H1 (cell line): ENCODE measurements around the gene EPHA7. TPM values are rescaled to one million over a fixed set of nuclear protein-coding genes. Genes with fewer than 3 reads are reported as not detected.
A peak's percentile ranks its signal among the peaks of the same experiment; 100 is the strongest.

ENCODE experiments used
- CTCF ChIA-PET: fragments of 300-600 bp; sonication (Branson Sonifier 250); formaldehyde crosslinking; loops from one replicate; lab custom pipeline; 2021; ENCODE audit not compliant: partially characterized antibody; lab: Charles Lee
- POLR2A ChIA-PET: fragments of 300-600 bp; sonication (Branson Sonifier 250); formaldehyde crosslinking; loops from one replicate; lab custom pipeline; 2021; ENCODE audit warnings: inconsistent platforms; ENCODE audit not compliant: partially characterized antibody; lab: Charles Lee
- DNase-seq, 2 experiments: peaks; one replicate each; pipeline versions ENCODE4 v3.0.0 to v3.0.0-alpha.2; 2010 to 2022; ENCODE audit warnings: low spot score in 2 of 2, low read depth in 1 of 2, mixed read lengths in 1 of 2
- FAIRE-seq: peaks from 2 replicates; lab custom pipeline; 2011; peaks lifted over from hg19 to GRCh38; lab: Jason Lieb, UNC
- H2AFZ ChIP-seq: 2 replicates; pipeline ENCODE4 v1.8.1; 2012; ENCODE audit warnings: low read length, inconsistent platforms
- H2AK5ac ChIP-seq: 2 replicates; pipeline ENCODE4 v1.6.1; 2013; ENCODE audit warnings: low read depth, low read length
- H2BK120ac ChIP-seq: replicated peaks from 2 replicates; pipeline ENCODE3; 2013; ENCODE audit warnings: low read depth, low read length, inconsistent platforms
- H2BK12ac ChIP-seq: 2 replicates; pipeline ENCODE4 v1.6.1; 2013; ENCODE audit warnings: low read depth, low read length
- H2BK15ac ChIP-seq: 2 replicates; pipeline ENCODE4 v1.6.1; 2013; ENCODE audit warnings: low read length
- H2BK20ac ChIP-seq: 2 replicates; pipeline ENCODE4 v1.6.1; 2013; ENCODE audit warnings: low read length
- H2BK5ac ChIP-seq: 2 replicates; pipeline ENCODE4 v1.6.1; 2013; ENCODE audit warnings: low read depth, low read length
- H3K14ac ChIP-seq: 2 replicates; pipeline ENCODE4 v1.6.1; 2013; ENCODE audit warnings: inconsistent platforms; ENCODE audit not compliant: insufficient read length
- H3K18ac ChIP-seq: 2 replicates; pipeline ENCODE4 v1.6.1; 2013; ENCODE audit warnings: low read length; ENCODE audit errors: extremely low read depth
- H3K23ac ChIP-seq: 2 replicates; pipeline ENCODE4 v1.6.1; 2013; ENCODE audit warnings: inconsistent platforms; ENCODE audit not compliant: insufficient read length
- H3K23me2 ChIP-seq: 2 replicates; pipeline ENCODE4 v1.6.1; 2013; ENCODE audit warnings: low read depth, low read length
- H3K27ac ChIP-seq: 2 replicates; pipeline ENCODE4 v1.6.1; 2011; ENCODE audit warnings: low read depth, low read length, inconsistent platforms
- H3K27me3 ChIP-seq, 4 experiments: replicated peaks in 1 of 4; 1 replicate in 1 of 4; 2 replicates in 3 of 4; pipeline versions ENCODE4 v1.6.1 to v1.8.1; 2011 to 2013; ENCODE audit warnings: low read length in 3 of 4, mild to moderate bottlenecking in 3 of 4, inconsistent platforms in 2 of 4, mixed read lengths in 2 of 4, moderate library complexity in 1 of 4; ENCODE audit not compliant: control insufficient read depth in 3 of 4, insufficient read depth in 3 of 4; ENCODE audit errors: extremely low read depth in 1 of 4
- H3K36me3 ChIP-seq, 4 experiments: 2 replicates each; pipeline versions ENCODE4 v1.6.1 to v1.8.1; 2011 to 2013; ENCODE audit warnings: mild to moderate bottlenecking in 4 of 4, low read length in 3 of 4, moderate library complexity in 2 of 4, control low read depth in 1 of 4, inconsistent platforms in 1 of 4; ENCODE audit not compliant: insufficient read depth in 4 of 4, control insufficient read depth in 2 of 4
- H3K4ac ChIP-seq: replicated peaks from 2 replicates; pipeline ENCODE3; 2013; ENCODE audit warnings: low read length, low read depth, mixed read lengths, inconsistent platforms; ENCODE audit not compliant: insufficient read length
- H3K4me1 ChIP-seq, 4 experiments: replicated peaks in 1 of 4; 1 replicate in 1 of 4; 2 replicates in 3 of 4; pipeline versions ENCODE4 v1.6.1 to v1.8.1; 2011 to 2013; ENCODE audit warnings: low read length in 3 of 4, inconsistent platforms in 2 of 4, mixed read lengths in 1 of 4; ENCODE audit not compliant: insufficient read depth in 4 of 4, control insufficient read depth in 3 of 4
- H3K4me2 ChIP-seq, 2 experiments: 2 replicates each; pipeline versions ENCODE4 v1.6.1 to v1.8.1; 2011 to 2013; ENCODE audit warnings: low read depth in 2 of 2, low read length in 2 of 2, control low read depth in 1 of 2, inconsistent platforms in 1 of 2, mild to moderate bottlenecking in 1 of 2; ENCODE audit not compliant: insufficient read depth in 1 of 2
- H3K4me3 ChIP-seq, 4 experiments: fragments of 200-600, 300-600 bp in 1 of 4; sonication (generic), shearing (Covaris generic), sonication (Bioruptor Twin) in 1 of 4; 2 replicates each; pipeline versions ENCODE4 v1.5.1 to v1.8.1; 2011 to 2016; ENCODE audit warnings: low read length in 4 of 4, low read depth in 3 of 4, control low read depth in 2 of 4, inconsistent platforms in 2 of 4, mild to moderate bottlenecking in 2 of 4, mixed read lengths in 1 of 4, moderate library complexity in 1 of 4; ENCODE audit not compliant: insufficient read depth in 2 of 4; ENCODE audit errors: extremely low read depth in 1 of 4
- H3K56ac ChIP-seq: replicated peaks from 2 replicates; pipeline ENCODE3; 2013; ENCODE audit warnings: low read depth, mild to moderate bottlenecking, mixed read lengths, low read length, inconsistent platforms; ENCODE audit not compliant: insufficient read length
- H3K79me1 ChIP-seq: 2 replicates; pipeline ENCODE4 v1.6.1; 2013; ENCODE audit warnings: low read depth, low read length, control low read depth
- H3K79me2 ChIP-seq, 2 experiments: 2 replicates each; pipeline versions ENCODE4 v1.6.1 to v1.8.1; 2012 to 2013; ENCODE audit warnings: low read length in 2 of 2, mild to moderate bottlenecking in 2 of 2, inconsistent platforms in 1 of 2; ENCODE audit not compliant: insufficient read depth in 2 of 2, control insufficient read depth in 1 of 2
- H3K9ac ChIP-seq, 4 experiments: replicated peaks in 1 of 4; 1 replicate in 1 of 4; 2 replicates in 3 of 4; pipeline versions ENCODE4 v1.6.1 to v1.8.1; 2011 to 2013; ENCODE audit warnings: low read depth in 3 of 4, low read length in 3 of 4, control low read depth in 2 of 4, mild to moderate bottlenecking in 2 of 4, moderate library complexity in 2 of 4, inconsistent platforms in 1 of 4; ENCODE audit errors: extremely low read depth in 1 of 4
- H3K9me3 ChIP-seq, 2 experiments: 2 replicates each; pipeline versions ENCODE4 v1.6.1 to v1.8.1; 2012 to 2013; ENCODE audit warnings: mild to moderate bottlenecking in 2 of 2, moderate library complexity in 2 of 2, control low read depth in 1 of 2, inconsistent platforms in 1 of 2, low read depth in 1 of 2, low read length in 1 of 2, mixed read lengths in 1 of 2; ENCODE audit not compliant: insufficient read depth in 2 of 2
- H4K20me1 ChIP-seq, 2 experiments: replicated peaks in 1 of 2; 2 replicates each; pipeline versions ENCODE3 to v1.8.1; 2011 to 2013; ENCODE audit warnings: inconsistent platforms in 2 of 2, low read length in 2 of 2, mild to moderate bottlenecking in 1 of 2; ENCODE audit not compliant: insufficient read depth in 2 of 2, control insufficient read depth in 1 of 2
- H4K5ac ChIP-seq: 2 replicates; pipeline ENCODE4 v1.6.1; 2013; ENCODE audit warnings: low read length, low read depth, mixed read lengths, inconsistent platforms; ENCODE audit not compliant: insufficient read length
- H4K8ac ChIP-seq: 2 replicates; pipeline ENCODE4 v1.8.0; 2013; ENCODE audit warnings: mild to moderate bottlenecking, moderate library complexity, low read length, inconsistent platforms; ENCODE audit not compliant: insufficient read depth; ENCODE audit errors: extremely low read depth
- H4K91ac ChIP-seq: replicated peaks from 2 replicates; pipeline ENCODE3; 2013; ENCODE audit warnings: low read length, mixed read lengths, inconsistent platforms; ENCODE audit not compliant: insufficient read length
- ATF2 ChIP-seq: IDR thresholded peaks from 2 replicates; pipeline ENCODE4 v1.6.1; 2012; ENCODE audit warnings: low read length, inconsistent platforms
- BACH1 ChIP-seq: IDR thresholded peaks from 2 replicates; pipeline ENCODE4 v1.6.1; 2012; ENCODE audit warnings: low read length, improper control_type of control experiment
- CBX8 ChIP-seq: fragments of 300-800, 300-1000 bp; sonication (generic); IDR thresholded peaks from 2 replicates; pipeline ENCODE4 v1.7.1; 2016; ENCODE audit warnings: low read depth, low read length, borderline replicate concordance
- CHD1 ChIP-seq: IDR thresholded peaks from 2 replicates; pipeline ENCODE4 v1.6.1; 2012; ENCODE audit warnings: low read depth, low read length, improper control_type of control experiment
- CHD2 ChIP-seq: IDR thresholded peaks from 2 replicates; pipeline ENCODE4 v1.6.1; 2012; ENCODE audit warnings: low read length, improper control_type of control experiment
- CTCF ChIP-seq, 3 experiments: IDR thresholded peaks; 1 replicate in 2 of 3; 2 replicates in 1 of 3; pipeline versions ENCODE4 v1.5.1 to v1.6.1; 2011; ENCODE audit warnings: low read length in 3 of 3, mild to moderate bottlenecking in 3 of 3, inconsistent platforms in 2 of 3, low read depth in 1 of 3, moderate library complexity in 1 of 3; ENCODE audit not compliant: insufficient read depth in 1 of 3; ENCODE audit errors: control extremely low read depth in 1 of 3
- JUND ChIP-seq: IDR thresholded peaks from 2 replicates; pipeline ENCODE4 v1.6.1; 2011; ENCODE audit warnings: mild to moderate bottlenecking, improper control_type of control experiment, low read length
- PHF8 ChIP-seq: fragments of 200-600 bp; sonication (generic); conservative IDR thresholded peaks from 2 replicates; pipeline ENCODE4 v1.7.1; 2012; ENCODE audit warnings: low read depth, mild to moderate bottlenecking, inconsistent platforms, low read length, moderate library complexity
- TBP ChIP-seq: IDR thresholded peaks from 2 replicates; pipeline ENCODE4 v1.6.1; 2011; ENCODE audit warnings: low read depth, low read length, improper control_type of control experiment
- TEAD4 ChIP-seq: IDR thresholded peaks from 2 replicates; pipeline ENCODE4 v1.6.1; 2012; ENCODE audit warnings: low read depth, low read length, inconsistent platforms, mixed read lengths
- WGBS, 2 experiments: shearing (Covaris generic) in 1 of 2; methylation state at CpG; one replicate each; pipeline versions ENCODE4 v1.1.6 to v1.1.7; 2013 to 2015; ENCODE audit warnings: low lambda C conversion rate in 2 of 2, mixed read lengths in 2 of 2, inconsistent platforms in 1 of 2, low coverage in 1 of 2, missing lambda C conversion rate in 1 of 2; ENCODE audit not compliant: insufficient replicate concordance in 2 of 2, insufficient coverage in 1 of 2, insufficient read length in 1 of 2; ENCODE audit errors: extremely low coverage in 1 of 2, missing lambda C conversion rate in 1 of 2; 5-methylcytosine and 5-hydroxymethylcytosine counted together
- polyA plus RNA-seq, 7 experiments: library from polyadenylated mRNA; depleted of rRNA in 3 of 7; stranded (reverse) in 5 of 7; unstranded in 2 of 7; fragments of >200 nt in 5 of 7; fragments of 200-250 nt in 2 of 7; gene quantifications; 1 replicate in 5 of 7; 2 replicates in 1 of 7; 4 replicates in 1 of 7; pipeline versions ENCODE4 v1.2.1 to v1.2.3, GENCODE V29; 2011 to 2013; ENCODE audit warnings: missing spikeins in 2 of 7, mixed read lengths in 2 of 7
- total RNA-seq: library from RNA; stranded (reverse); fragmentation: NEBNext Ultra II Directional; extraction: Animal tissue kit (Norgen Biotek cat#: 25700); gene quantifications from 2 replicates; pipeline ENCODE4 v1.2.1, GENCODE V29; 2021

Gene EPHA7
- total and polyA plus RNA-seq, 2 of the 8 experiments (the other 6 are each of a cell fraction or from before 2014, with no cell fraction given), result 1.3 to 6.8 TPM

- CTCF ChIA-PET, result interaction anchor here (0.7 to 1.2 kb wide), 2 partner anchors 154 to 210 kb away, joined by 4 to 5 read pairs; no protein-coding TSS in a partner anchor
- TF ChIP-seq CBX8 (no peak), BACH1 (no peak), CHD1 (no peak), ATF2 (no peak), PHF8 (no peak), JUND (no peak), CHD2 (no peak), TBP (no peak), CTCF (IDR thresholded peaks at IDR 0.05; ENCODE audit: control extremely low read depth in 1 of 3, insufficient read depth in 1 of 3, low read depth in 1 of 3, low read length in 3 of 3) (no peak), TEAD4 (no peak)
Observed at GRCh38 chr6:93213028-93213427, 206.3 kb downstream of the EPHA7 start.

More at GRCh38 chr6:93213028-93213427, 206.3 kb downstream of the EPHA7 start:
- H3K56ac ChIP-seq, result no peak overlapping the region
- H3K18ac ChIP-seq, result no peak overlapping the region
- H3K4me1 ChIP-seq, result no peaks in the 10 kb centered on the region; a peak in 1 of 7 replicates
- no peak overlapping the region for H3K14ac ChIP-seq
- no peaks in the 10 kb centered on the region for H3K9me3 ChIP-seq
- POLR2A ChIA-PET, result interaction anchor here (0.6 kb wide), 2 partner anchors 9 to 109 kb away, joined by 3 to 6 read pairs; no protein-coding TSS in a partner anchor
- no peaks in the 10 kb centered on the region for H3K79me1 ChIP-seq
- no peak overlapping the region for H4K91ac ChIP-seq
- H3K23me2 ChIP-seq, result no peaks in the 10 kb centered on the region
- H3K79me2 ChIP-seq, result no peaks in the 10 kb centered on the region
- no peak overlapping the region for H4K5ac ChIP-seq
- no peak overlapping the region for H3K9ac ChIP-seq
- H3K27ac ChIP-seq, result 0 out of 2 replicates have a peak overlapping the region, but pooled peaks have one; percentile 15
- 79% methylated on average over 2 of the region's 2 CpGs; no CpG with 5 or more reads in 1 of the 2 experiments for WGBS, 2 experiments
- H2BK120ac ChIP-seq, result no peak overlapping the region
- H4K8ac ChIP-seq, result no peak overlapping the region
- no peak overlapping the region for H2BK12ac ChIP-seq
- no peak overlapping the region for H2AK5ac ChIP-seq
- H2BK20ac ChIP-seq, result no peak overlapping the region
- peaks cover 0 to 1% (median 0%) of the 10 kb centered on the region in 4 experiments; a peak in 1 of 7 replicates for H3K27me3 ChIP-seq
- no peak overlapping the region for H3K4me2 ChIP-seq
- H2BK15ac ChIP-seq, result no peak overlapping the region
- peak overlapping the region; percentile 65; the same call in 1 of the 2 replicates for H2AFZ ChIP-seq
- no peaks in the 10 kb centered on the region for H3K36me3 ChIP-seq
- no peak overlapping the region for H3K4ac ChIP-seq
- FAIRE-seq (no peak), DNase-seq (no peak)
- no peaks in the 10 kb centered on the region for H4K20me1 ChIP-seq
- H3K23ac ChIP-seq, result no peak overlapping the region
- no peak overlapping the region for H3K4me3 ChIP-seq
- no peak overlapping the region for H2BK5ac ChIP-seq
